Measurements from ENCODE around the gene FRMPD4.

GRCh38 chrX:12162420-12162819 is 24.1 kb downstream of the FRMPD4 start:
- TF ChIP-seq CTCF (IDR thresholded peaks at IDR 0.05), result no peak
- TF ChIP-seq MAX (CRISPR knock-in tag; IDR thresholded peaks at IDR 0.05), result no peak
- no peak for TF ChIP-seq NR3C1 (CRISPR knock-in tag; conservative IDR thresholded peaks at IDR 0.05; ENCODE audit: low read depth)
- TF ChIP-seq FOXJ3 (CRISPR knock-in tag; IDR thresholded peaks at IDR 0.05; ENCODE audit: borderline replicate concordance), result no peak
- no peak for TF ChIP-seq ATF1 (CRISPR knock-in tag; IDR thresholded peaks at IDR 0.05)
- TF ChIP-seq E2F5 (CRISPR knock-in tag; IDR thresholded peaks at IDR 0.05), result no peak
- no peak for TF ChIP-seq ZBTB43 (CRISPR knock-in tag; IDR thresholded peaks at IDR 0.05)

Data from WTC11 (cell line).